ENCODE results near the gene NFASC. TPM values are rescaled to one million over a fixed set of nuclear protein-coding genes. Genes with fewer than 3 reads are reported as not detected.

The NFASC gene
- total and polyA plus RNA-seq, 9 of the 15 experiments (the other 6 are each of a cell fraction or from before 2014, with no cell fraction given) = 0.03 to 0.16 (median 0.06) TPM; not detected in 6

GRCh38 chr1:204960306-204961125, 89.9 kb downstream of the NFASC start (continued):
- TF ChIP-seq KLF13 (tag; IDR thresholded peaks at IDR 0.05; ENCODE audit: borderline replicate concordance, low read depth) = no peak
- no peak for TF ChIP-seq NR2C2 (CRISPR knock-in tag; IDR thresholded peaks at IDR 0.05)
- peak; percentile 25; the same call in 1 of the 2 replicates for TF ChIP-seq NR2C2 (tag; IDR thresholded peaks at IDR 0.05)
- no peak for TF ChIP-seq CUX1 (CRISPR knock-in tag; IDR thresholded peaks at IDR 0.05)
- no peak for TF ChIP-seq ZNF592 (IDR thresholded peaks at IDR 0.05)
- 0 out of 4 replicates have a peak, but pooled peaks of 1 of the 2 experiments have one; percentile 29 for TF ChIP-seq MNT (conservative IDR thresholded peaks at IDR 0.05)
- no peak for TF ChIP-seq SAFB (IDR thresholded peaks at IDR 0.05; ENCODE audit: borderline replicate concordance, low read depth, low read length)
- no peak for TF ChIP-seq ZNF740 (CRISPR knock-in tag; IDR thresholded peaks at IDR 0.05)
- no peak for TF ChIP-seq ZNF740 (tag; IDR thresholded peaks at IDR 0.05)
- no peak for TF ChIP-seq HSF4 (CRISPR knock-in tag; IDR thresholded peaks at IDR 0.05; ENCODE audit: borderline replicate concordance)
- no peak for TF ChIP-seq ZNF232 (CRISPR knock-in tag; IDR thresholded peaks at IDR 0.05)
- peak; percentile 97 for TF ChIP-seq MYC (IDR thresholded peaks at IDR 0.05; ENCODE audit: low read depth, low read length)
- 0 out of 2 replicates have a peak, but pooled peaks have one; percentile 85 for TF ChIP-seq MYC (CRISPR knock-in tag; IDR thresholded peaks at IDR 0.05; ENCODE audit: borderline replicate concordance, low read depth)
- no peak for TF ChIP-seq POLR3A (IDR thresholded peaks at IDR 0.05; ENCODE audit: borderline replicate concordance, extremely low read depth, insufficient read depth, insufficient read length)

Data from K562 (cell line).